ENCODE results near the gene TMEM179. TPM values are rescaled to one million over a fixed set of nuclear protein-coding genes. Genes with fewer than 3 reads are reported as not detected.
A peak's percentile ranks its signal among the peaks of the same experiment; 100 is the strongest.

The TMEM179 gene
- total RNA-seq, 4 donors from 2014 or later, result 0.46 to 1.9 (median 0.72) TPM

- no peak for TF ChIP-seq CTCF (IDR thresholded peaks at IDR 0.05)
- TF ChIP-seq EP300 (IDR thresholded peaks at IDR 0.05), result no peak
- no peak for TF ChIP-seq POLR2AphosphoS5 (IDR thresholded peaks at IDR 0.05)
- TF ChIP-seq POLR2A (IDR thresholded peaks at IDR 0.05), result no peak
- H3K27ac ChIP-seq, result no peak overlapping the region
- H3K27me3 ChIP-seq, result peaks cover 96% of the 10 kb centered on the region
- peak overlapping the region in 1 of 2 donors; percentile 37 for H3K4me3 ChIP-seq
- H3K9me3 ChIP-seq, result no peaks in the 10 kb centered on the region
- H3K4me1 ChIP-seq, result peaks cover 0 to 14% (median 0%) of the 10 kb centered on the region in 3 donors
- ATAC-seq, result no peak
- WGBS, 2 donors (ENCODE audit: low coverage in 1 of 2), result 28 to 90% methylated on average over 2 to 9 of the region's 32 CpGs
- H3K36me3 ChIP-seq, result no peaks in the 10 kb centered on the region
Observed at GRCh38 chr14:104603711-104604401, 716 bp downstream of the TMEM179 start.

- Histone ChIP-seq H3K4me1 (peaks cover 0 to 14% (median 0%) of the 10 kb centered on the region in 3 donors), H3K36me3 (no peaks in the 10 kb centered on the region), H3K27ac (no peak overlapping the region), H3K9me3 (no peaks in the 10 kb centered on the region), H3K27me3 (peaks cover 100% of the 10 kb centered on the region), H3K4me3 (no peak overlapping the region)
- no peak for TF ChIP-seq EP300 (IDR thresholded peaks at IDR 0.05)
- TF ChIP-seq POLR2A (IDR thresholded peaks at IDR 0.05), result no peak
- TF ChIP-seq CTCF (IDR thresholded peaks at IDR 0.05), result no peak
- TF ChIP-seq POLR2AphosphoS5 (IDR thresholded peaks at IDR 0.05), result no peak
- WGBS, 2 donors (ENCODE audit: low coverage in 1 of 2), result 0% methylated on average over 1 of the region's 7 CpGs; no CpG with 5 or more reads in 1 of the 2 donors
- no peak for ATAC-seq
Observed at GRCh38 chr14:104602933-104603325, 1.6 kb downstream of the TMEM179 start.

GRCh38 chr14:104602315-104602932, 2.1 kb downstream of the TMEM179 start:
- Histone ChIP-seq H3K36me3 (no peaks in the 10 kb centered on the region), H3K9me3 (no peaks in the 10 kb centered on the region), H3K4me3 (no peak overlapping the region), H3K27me3 (peaks cover 100% of the 10 kb centered on the region), H3K27ac (no peak overlapping the region), H3K4me1 (peaks cover 0 to 14% (median 0%) of the 10 kb centered on the region in 3 donors)
- no peak for TF ChIP-seq CTCF (IDR thresholded peaks at IDR 0.05)
- no peak for TF ChIP-seq POLR2AphosphoS5 (IDR thresholded peaks at IDR 0.05)
- no peak for TF ChIP-seq EP300 (IDR thresholded peaks at IDR 0.05)
- TF ChIP-seq POLR2A (IDR thresholded peaks at IDR 0.05), result no peak
- 80 to 96% methylated on average over 1 to 5 of the region's 11 CpGs for WGBS, 2 donors (ENCODE audit: low coverage in 1 of 2)
- no peak for ATAC-seq

- no peak for ATAC-seq
- Histone ChIP-seq H3K4me3 (no peak overlapping the region), H3K27ac (no peak overlapping the region), H3K9me3 (no peaks in the 10 kb centered on the region), H3K27me3 (peaks cover 100% of the 10 kb centered on the region), H3K4me1 (peaks cover 0 to 14% (median 0%) of the 10 kb centered on the region in 3 donors), H3K36me3 (no peaks in the 10 kb centered on the region)
- 0 to 25% methylated on average over 1 to 4 of the region's 9 CpGs for WGBS, 2 donors (ENCODE audit: low coverage in 1 of 2)
- TF ChIP-seq POLR2AphosphoS5 (IDR thresholded peaks at IDR 0.05) (no peak), CTCF (IDR thresholded peaks at IDR 0.05) (no peak), EP300 (IDR thresholded peaks at IDR 0.05) (no peak), POLR2A (IDR thresholded peaks at IDR 0.05) (no peak)
Observed at GRCh38 chr14:104601786-104602185, 2.8 kb downstream of the TMEM179 start.
